ENCODE results near the gene SRSF4.

SRSF4 gene

GRCh38 chr1:29167904-29168303, 13.8 kb downstream of the SRSF4 start:
- H4K20me1 ChIP-seq (ENCODE audit: insufficient read depth, low read length), result peaks cover 84% of the 10 kb centered on the region
- no peak overlapping the region for H3K4me2 ChIP-seq (ENCODE audit: low read depth, low read length)
- 0 out of 2 replicates have a peak, but pooled peaks cover 7% of the 10 kb centered on the region for H3F3A ChIP-seq (ENCODE audit: insufficient read depth, low read length)
- no peak overlapping the region for H2AFZ ChIP-seq (ENCODE audit: low read length)
- H3K36me3 ChIP-seq (replicated peaks; ENCODE audit: insufficient read depth, low read length), result peaks cover 10% of the 10 kb centered on the region; the same call in 1 of the 2 replicates
- H3K27me3 ChIP-seq (replicated peaks; ENCODE audit: insufficient read depth, low read length), result no peaks in the 10 kb centered on the region
- no peak overlapping the region for H3K9ac ChIP-seq (ENCODE audit: low read length)
- H3K27ac ChIP-seq (ENCODE audit: low read length), result no peak overlapping the region
- H3K4me3 ChIP-seq (ENCODE audit: low read length), result no peak overlapping the region
- no peak for TF ChIP-seq EZH2phosphoT487 (IDR thresholded peaks at IDR 0.05; ENCODE audit: low read length)
- TF ChIP-seq CTCF (IDR thresholded peaks at IDR 0.05; ENCODE audit: low read length), result no peak
- TF ChIP-seq EZH2 (optimal IDR thresholded peaks at IDR 0.05; ENCODE audit: low read depth, low read length), result no peak
- H3K9me2 ChIP-seq (replicated peaks; ENCODE audit: insufficient read depth, low read length), result no peaks in the 10 kb centered on the region
- DNase-seq, result no peak
- H3K4me1 ChIP-seq (ENCODE audit: low read length), result no peaks in the 10 kb centered on the region; the same call in 1 of the 2 replicates
- H3K9me3 ChIP-seq (replicated peaks; ENCODE audit: insufficient read depth, low read length), result no peaks in the 10 kb centered on the region
- H3K79me2 ChIP-seq (ENCODE audit: low read length), result peaks cover 100% of the 10 kb centered on the region

- peaks cover 80% of the 10 kb centered on the region for H4K20me1 ChIP-seq (ENCODE audit: insufficient read depth, low read length)
- H3F3A ChIP-seq (ENCODE audit: insufficient read depth, low read length), result 0 out of 2 replicates have a peak, but pooled peaks cover under 1% of the 10 kb centered on the region
- H3K9ac ChIP-seq (ENCODE audit: low read length), result no peak overlapping the region
- H3K36me3 ChIP-seq (replicated peaks; ENCODE audit: insufficient read depth, low read length), result peaks cover 10% of the 10 kb centered on the region; the same call in 1 of the 2 replicates
- no peak overlapping the region for H2AFZ ChIP-seq (ENCODE audit: low read length)
- no peak overlapping the region for H3K4me2 ChIP-seq (ENCODE audit: low read depth, low read length)
- H3K27ac ChIP-seq (ENCODE audit: low read length), result no peak overlapping the region
- no peaks in the 10 kb centered on the region for H3K4me1 ChIP-seq (ENCODE audit: low read length)
- no peaks in the 10 kb centered on the region for H3K9me3 ChIP-seq (replicated peaks; ENCODE audit: insufficient read depth, low read length)
- DNase-seq, result no peak
- TF ChIP-seq EZH2phosphoT487 (IDR thresholded peaks at IDR 0.05; ENCODE audit: low read length) (no peak), CTCF (IDR thresholded peaks at IDR 0.05; ENCODE audit: low read length) (no peak), EZH2 (optimal IDR thresholded peaks at IDR 0.05; ENCODE audit: low read depth, low read length) (no peak)
- no peaks in the 10 kb centered on the region for H3K27me3 ChIP-seq (replicated peaks; ENCODE audit: insufficient read depth, low read length)
- no peak overlapping the region for H3K4me3 ChIP-seq (ENCODE audit: low read length)
- H3K79me2 ChIP-seq (ENCODE audit: low read length), result peaks cover 100% of the 10 kb centered on the region
- H3K9me2 ChIP-seq (replicated peaks; ENCODE audit: insufficient read depth, low read length), result no peaks in the 10 kb centered on the region
Measured at GRCh38 chr1:29166291-29166878, 15.3 kb downstream of the SRSF4 start.

- no peak overlapping the region for H3K9ac ChIP-seq (ENCODE audit: low read length)
- no peaks in the 10 kb centered on the region for H3K9me2 ChIP-seq (replicated peaks; ENCODE audit: insufficient read depth, low read length)
- no peaks in the 10 kb centered on the region for H3K9me3 ChIP-seq (replicated peaks; ENCODE audit: insufficient read depth, low read length)
- H3K36me3 ChIP-seq (replicated peaks; ENCODE audit: insufficient read depth, low read length), result peaks cover 18% of the 10 kb centered on the region; the same call in 1 of the 2 replicates
- H3K79me2 ChIP-seq (ENCODE audit: low read length), result peaks cover 99% of the 10 kb centered on the region
- H4K20me1 ChIP-seq (ENCODE audit: insufficient read depth, low read length), result peaks cover 72% of the 10 kb centered on the region
- no peak overlapping the region for H3K4me3 ChIP-seq (ENCODE audit: low read length)
- no peaks in the 10 kb centered on the region for H3K4me1 ChIP-seq (ENCODE audit: low read length)
- DNase-seq, result no peak
- no peaks in the 10 kb centered on the region for H3F3A ChIP-seq (ENCODE audit: insufficient read depth, low read length)
- no peak overlapping the region for H3K4me2 ChIP-seq (ENCODE audit: low read depth, low read length)
- H2AFZ ChIP-seq (ENCODE audit: low read length), result no peak overlapping the region
- no peak for TF ChIP-seq EZH2phosphoT487 (IDR thresholded peaks at IDR 0.05; ENCODE audit: low read length)
- TF ChIP-seq CTCF (IDR thresholded peaks at IDR 0.05; ENCODE audit: low read length), result no peak
- TF ChIP-seq EZH2 (optimal IDR thresholded peaks at IDR 0.05; ENCODE audit: low read depth, low read length), result no peak
- no peak overlapping the region for H3K27ac ChIP-seq (ENCODE audit: low read length)
- no peaks in the 10 kb centered on the region for H3K27me3 ChIP-seq (replicated peaks; ENCODE audit: insufficient read depth, low read length)
Measured at GRCh38 chr1:29164588-29164987, 17.1 kb downstream of the SRSF4 start.

All from MM.1S (cell line).